RWPE2 (cell line): ENCODE data around the gene GGTLC1.
A peak's percentile ranks its signal among the peaks of the same experiment; 100 is the strongest.
"Not testable (repeated sequence)": the region's sequence is repeated elsewhere in the genome, so short reads cannot be mapped to it uniquely, and the experiment has no call there.

Experiments
- ATAC-seq: fragments of 200-7000 bp; cut with Tn5 transposase; 3 replicates; pipeline ENCODE4 v1.9.1; 2021; ENCODE audit warnings: low read depth
- DNase-seq: peaks from one replicate; pipeline ENCODE4 v3.0.0-alpha.2; 2020; ENCODE audit warnings: low spot score
- H3K27ac ChIP-seq: fragments of 450-650 bp; 2 replicates; pipeline ENCODE4 v1.5.1; 2017; ENCODE audit warnings: mild to moderate bottlenecking; ENCODE audit not compliant: poor library complexity, severe bottlenecking
- H3K27me3 ChIP-seq: fragments of 250-450 bp; sonication (Bioruptor Pico); 2 replicates; pipeline ENCODE4 v1.5.1; 2021; ENCODE audit warnings: mild to moderate bottlenecking, moderate library complexity; ENCODE audit not compliant: insufficient read depth, poor library complexity, severe bottlenecking
- H3K36me3 ChIP-seq: fragments of 250-450 bp; sonication (Bioruptor Pico); 2 replicates; pipeline ENCODE4 v1.5.1; 2020; ENCODE audit warnings: low read depth, mild to moderate bottlenecking, moderate library complexity
- H3K4me1 ChIP-seq: fragments of 250-450 bp; sonication (Bioruptor Pico); 2 replicates; pipeline ENCODE4 v1.5.1; 2021; ENCODE audit warnings: mild to moderate bottlenecking, moderate library complexity; ENCODE audit not compliant: insufficient read depth, poor library complexity, severe bottlenecking
- H3K4me3 ChIP-seq: fragments of 250-450 bp; sonication (Bioruptor Pico); 2 replicates; pipeline ENCODE4 v1.5.1; 2021; ENCODE audit warnings: mild to moderate bottlenecking, moderate library complexity; ENCODE audit not compliant: severe bottlenecking
- H3K9me3 ChIP-seq: fragments of 250-450 bp; sonication (Bioruptor Pico); 2 replicates; pipeline ENCODE4 v1.5.1; 2021; ENCODE audit warnings: mild to moderate bottlenecking, moderate library complexity; ENCODE audit not compliant: severe bottlenecking
- CTCF ChIP-seq: fragments of 450-650 bp; IDR thresholded peaks from one replicate; pipeline ENCODE4 v1.5.1; 2017; ENCODE audit warnings: mild to moderate bottlenecking, moderate library complexity; ENCODE audit not compliant: poor library complexity, severe bottlenecking

Gene GGTLC1

GRCh38 chr20:23995905-23996666, 7.5 kb upstream of the GGTLC1 start:
- no peaks in the 10 kb centered on the region for H3K4me1 ChIP-seq
- H3K27ac ChIP-seq: no peak overlapping the region
- DNase-seq (no peak), ATAC-seq (peak; percentile 46; the same call in 1 of the 3 replicates)
- H3K9me3 ChIP-seq: no peaks in the 10 kb centered on the region
- peak; percentile 82 for TF ChIP-seq CTCF
- no peak overlapping the region for H3K4me3 ChIP-seq
- H3K27me3 ChIP-seq: peaks cover 8% of the 10 kb centered on the region
- no peaks in the 10 kb centered on the region for H3K36me3 ChIP-seq

GRCh38 chr20:23995291-23995690, 6.7 kb upstream of the GGTLC1 start:
- H3K4me1 ChIP-seq, DNase-seq, H3K27ac ChIP-seq, H3K27me3 ChIP-seq, ATAC-seq, H3K36me3 ChIP-seq, H3K9me3 ChIP-seq, H3K4me3 ChIP-seq: not testable (repeated sequence)

- H3K9me3 ChIP-seq, ATAC-seq, H3K27ac ChIP-seq, H3K27me3 ChIP-seq, DNase-seq, H3K36me3 ChIP-seq, H3K4me1 ChIP-seq, H3K4me3 ChIP-seq: not testable (repeated sequence)
Observed at GRCh38 chr20:23994001-23994633, 5.5 kb upstream of the GGTLC1 start.

- not testable (repeated sequence) for DNase-seq, H3K4me3 ChIP-seq, H3K27me3 ChIP-seq, H3K4me1 ChIP-seq, H3K27ac ChIP-seq, H3K36me3 ChIP-seq, H3K9me3 ChIP-seq, ATAC-seq
Observed at GRCh38 chr20:23993440-23993839, 4.9 kb upstream of the GGTLC1 start.

- not testable (repeated sequence) for H3K27ac ChIP-seq, ATAC-seq, H3K36me3 ChIP-seq, H3K4me1 ChIP-seq, H3K27me3 ChIP-seq, H3K4me3 ChIP-seq, DNase-seq, H3K9me3 ChIP-seq
Observed at GRCh38 chr20:23990296-23990695, 1.7 kb upstream of the GGTLC1 start.

- not testable (repeated sequence) for H3K9me3 ChIP-seq, H3K27me3 ChIP-seq, H3K27ac ChIP-seq, H3K4me1 ChIP-seq, DNase-seq, H3K4me3 ChIP-seq, H3K36me3 ChIP-seq, ATAC-seq
Observed at GRCh38 chr20:23988966-23989365, 387 bp upstream of the GGTLC1 start.

- H3K27me3 ChIP-seq, H3K9me3 ChIP-seq: not testable (repeated sequence)
Observed at GRCh38 chr20:23986716-23987115, 1.9 kb downstream of the GGTLC1 start.

GRCh38 chr20:23986310-23986709, 2.3 kb downstream of the GGTLC1 start:
- H3K9me3 ChIP-seq, H3K4me3 ChIP-seq, H3K27me3 ChIP-seq, H3K27ac ChIP-seq, DNase-seq, ATAC-seq, H3K4me1 ChIP-seq, H3K36me3 ChIP-seq: not testable (repeated sequence)

More at GRCh38 chr20:23986716-23987115, 1.9 kb downstream of the GGTLC1 start:
- H3K4me1 ChIP-seq, H3K36me3 ChIP-seq, ATAC-seq, H3K4me3 ChIP-seq, H3K27ac ChIP-seq, DNase-seq: not testable (repeated sequence)

- DNase-seq, H3K27ac ChIP-seq: not testable (repeated sequence)
Observed at GRCh38 chr20:23985790-23986225, 2.8 kb downstream of the GGTLC1 start.

GRCh38 chr20:23985066-23985789, 3.4 kb downstream of the GGTLC1 start:
- not testable (repeated sequence) for DNase-seq, H3K36me3 ChIP-seq, H3K27me3 ChIP-seq, ATAC-seq, H3K9me3 ChIP-seq, H3K4me1 ChIP-seq, H3K4me3 ChIP-seq, H3K27ac ChIP-seq

More at GRCh38 chr20:23985790-23986225, 2.8 kb downstream of the GGTLC1 start:
- not testable (repeated sequence) for H3K27me3 ChIP-seq, H3K9me3 ChIP-seq, H3K4me1 ChIP-seq, H3K4me3 ChIP-seq, ATAC-seq, H3K36me3 ChIP-seq
